ENCODE data around the gene CTH. TPM values are rescaled to one million over a fixed set of nuclear protein-coding genes. Genes with fewer than 3 reads are reported as not detected.

Gene CTH
- total RNA-seq, 1 donor from 2014 or later: 5.0 TPM

DNA sequence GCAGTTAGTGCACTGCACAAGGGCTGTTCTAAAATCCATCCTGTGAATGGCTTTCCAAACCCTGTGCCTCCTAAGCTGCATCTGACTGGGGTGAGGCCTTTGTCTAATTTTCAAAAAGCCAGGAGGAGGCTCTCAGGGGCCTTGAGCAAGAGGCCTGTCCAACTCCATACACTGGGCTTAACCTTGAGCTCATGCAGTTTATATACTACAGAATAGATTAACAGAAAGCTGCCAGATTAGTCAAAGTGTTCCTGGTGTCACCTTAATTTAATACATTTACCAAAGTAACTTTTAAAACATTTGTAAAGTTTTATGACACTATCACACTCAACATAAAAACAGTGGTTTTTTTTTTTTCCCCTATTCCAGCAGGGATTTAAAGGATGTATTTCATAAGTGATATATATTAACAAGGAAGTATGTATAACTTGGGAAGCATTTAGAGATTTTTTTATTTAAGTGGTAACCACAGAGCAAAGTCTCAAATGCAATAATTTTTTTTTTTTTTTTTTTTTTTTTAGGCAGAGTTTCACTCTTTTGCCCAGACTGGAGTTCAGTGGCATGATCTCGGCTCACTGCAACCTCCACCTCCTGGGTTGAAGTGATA lies 23.3 kb downstream of the CTH start:
- no peak overlapping the region for H3K4me3 ChIP-seq
- DNase-seq (no peak), ATAC-seq (no peak)
- H3K9me3 ChIP-seq: no peaks in the 10 kb centered on the region
- intact Hi-C loops (cut with DNase I): no loop called here
- TF ChIP-seq, protein P1, sequence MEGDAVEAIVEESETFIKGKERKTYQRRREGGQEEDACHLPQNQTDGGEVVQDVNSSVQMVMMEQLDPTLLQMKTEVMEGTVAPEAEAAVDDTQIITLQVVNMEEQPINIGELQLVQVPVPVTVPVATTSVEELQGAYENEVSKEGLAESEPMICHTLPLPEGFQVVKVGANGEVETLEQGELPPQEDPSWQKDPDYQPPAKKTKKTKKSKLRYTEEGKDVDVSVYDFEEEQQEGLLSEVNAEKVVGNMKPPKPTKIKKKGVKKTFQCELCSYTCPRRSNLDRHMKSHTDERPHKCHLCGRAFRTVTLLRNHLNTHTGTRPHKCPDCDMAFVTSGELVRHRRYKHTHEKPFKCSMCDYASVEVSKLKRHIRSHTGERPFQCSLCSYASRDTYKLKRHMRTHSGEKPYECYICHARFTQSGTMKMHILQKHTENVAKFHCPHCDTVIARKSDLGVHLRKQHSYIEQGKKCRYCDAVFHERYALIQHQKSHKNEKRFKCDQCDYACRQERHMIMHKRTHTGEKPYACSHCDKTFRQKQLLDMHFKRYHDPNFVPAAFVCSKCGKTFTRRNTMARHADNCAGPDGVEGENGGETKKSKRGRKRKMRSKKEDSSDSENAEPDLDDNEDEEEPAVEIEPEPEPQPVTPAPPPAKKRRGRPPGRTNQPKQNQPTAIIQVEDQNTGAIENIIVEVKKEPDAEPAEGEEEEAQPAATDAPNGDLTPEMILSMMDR (IDR thresholded peaks at IDR 0.05): no peak
- H3K4me1 ChIP-seq: no peaks in the 10 kb centered on the region
- H3K36me3 ChIP-seq: peaks cover 54% of the 10 kb centered on the region
- H3K27me3 ChIP-seq (ENCODE audit: low read depth): no peaks in the 10 kb centered on the region
- no peak overlapping the region for H3K27ac ChIP-seq

DNA sequence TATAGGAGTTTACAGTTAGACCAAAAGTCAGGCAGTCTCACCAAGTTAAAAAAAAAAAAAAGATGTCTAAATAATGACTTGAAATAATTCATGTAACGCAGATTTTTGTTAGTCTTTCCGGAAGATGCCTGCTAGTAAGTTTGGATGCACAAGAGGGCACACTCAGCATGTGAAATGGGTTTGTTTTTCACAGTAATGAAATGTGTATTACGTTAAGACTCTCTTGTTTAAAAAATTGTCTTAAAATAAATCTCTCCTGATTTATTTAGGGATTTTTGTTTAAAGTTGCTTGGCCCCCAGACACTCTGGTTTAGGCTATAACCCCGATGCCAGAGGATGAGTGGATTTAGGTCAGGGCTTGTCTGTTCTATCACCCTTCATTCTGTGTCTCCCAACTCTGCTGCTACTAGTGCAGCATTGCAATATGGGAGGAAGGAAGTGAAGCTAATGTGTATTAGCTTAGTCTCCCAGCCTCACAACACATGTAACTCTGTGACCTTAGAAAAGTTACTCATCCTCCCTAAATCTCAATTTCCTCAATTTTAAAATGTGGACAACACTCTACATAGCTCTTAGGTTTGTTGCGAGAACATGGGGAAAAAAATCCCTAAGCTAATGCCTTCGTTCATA lies 25.7 kb downstream of the CTH start:
- H3K36me3 ChIP-seq: peaks cover 41% of the 10 kb centered on the region
- no peak for DNase-seq

DNA sequence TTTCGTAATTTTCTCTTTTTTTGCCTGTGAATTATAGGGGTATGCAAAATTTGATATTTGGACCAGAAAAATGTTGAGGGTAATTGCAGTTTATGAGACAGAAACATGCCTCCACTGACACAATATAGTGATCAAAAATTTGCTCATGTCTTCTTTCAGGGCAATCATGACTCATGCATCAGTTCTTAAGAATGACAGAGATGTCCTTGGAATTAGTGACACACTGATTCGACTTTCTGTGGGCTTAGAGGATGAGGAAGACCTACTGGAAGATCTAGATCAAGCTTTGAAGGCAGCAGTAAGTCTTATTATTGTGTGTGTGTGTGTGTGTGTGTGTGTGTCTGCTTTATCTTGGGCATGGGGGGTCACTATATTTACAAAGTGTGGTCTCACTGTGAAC lies 27.5 kb downstream of the CTH start:
- Histone ChIP-seq H3K4me3 (no peak overlapping the region), H3K27me3 (ENCODE audit: low read depth) (no peaks in the 10 kb centered on the region), H3K9me3 (no peaks in the 10 kb centered on the region), H3K36me3 (peaks cover 34% of the 10 kb centered on the region), H3K27ac (no peak overlapping the region), H3K4me1 (no peaks in the 10 kb centered on the region)
- ATAC-seq (no peak), DNase-seq (no peak)
- TF ChIP-seq, protein P1 (IDR thresholded peaks at IDR 0.05): no peak
- intact Hi-C loops (cut with DNase I): no loop called here

More for the DNA sequence above, 25.7 kb downstream of the CTH start:
- intact Hi-C loops (cut with DNase I): no loop called here
- H3K4me1 ChIP-seq: no peaks in the 10 kb centered on the region
- TF ChIP-seq, protein P1 (IDR thresholded peaks at IDR 0.05): peak; percentile 20
- no peaks in the 10 kb centered on the region for H3K27me3 ChIP-seq (ENCODE audit: low read depth)
- no peak for ATAC-seq
- no peak overlapping the region for H3K4me3 ChIP-seq
- H3K27ac ChIP-seq: no peak overlapping the region
- H3K9me3 ChIP-seq: no peaks in the 10 kb centered on the region

DNA sequence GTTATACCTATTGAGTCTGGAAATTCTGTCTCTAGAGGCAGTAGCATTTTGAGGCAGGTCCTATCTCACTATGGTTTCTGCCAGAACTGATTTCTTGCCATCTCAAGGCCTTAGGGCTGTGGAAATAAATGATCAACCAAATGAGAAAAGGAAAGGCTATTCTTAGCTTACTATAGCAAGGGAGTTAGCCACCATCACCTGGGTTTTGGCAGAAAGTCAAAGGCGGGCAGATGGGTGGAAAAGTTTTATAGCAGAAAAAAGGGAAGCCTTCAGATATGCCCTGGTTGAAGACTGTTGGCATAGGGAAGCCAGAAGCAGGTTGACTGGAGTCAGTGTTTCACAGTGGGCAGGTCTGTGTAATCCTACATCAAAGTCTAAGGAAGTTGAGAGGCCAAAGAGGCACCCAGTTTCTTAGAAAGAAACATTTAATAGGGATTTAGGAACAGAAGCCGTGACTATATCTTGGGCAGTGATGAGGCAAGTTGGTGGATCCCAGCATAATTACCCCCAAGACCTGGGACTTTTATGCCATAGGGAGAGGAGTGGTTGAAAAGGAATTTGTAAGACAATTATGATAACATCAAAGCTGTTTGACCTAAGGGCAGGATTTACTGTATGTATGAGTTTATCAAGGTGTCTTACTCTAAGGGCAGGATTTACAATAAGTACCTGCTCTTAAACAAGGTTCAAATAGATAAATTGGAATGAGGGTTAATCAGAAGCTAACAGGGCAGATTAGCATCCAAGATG lies 29.7 kb downstream of the CTH start:
- no peaks in the 10 kb centered on the region for H3K27me3 ChIP-seq (ENCODE audit: low read depth)
- DNase-seq (no peak), ATAC-seq (no peak)
- no peaks in the 10 kb centered on the region for H3K4me1 ChIP-seq
- H3K4me3 ChIP-seq: no peak overlapping the region
- intact Hi-C loops (cut with DNase I): no loop called here
- peaks cover 13% of the 10 kb centered on the region for H3K36me3 ChIP-seq
- H3K27ac ChIP-seq: no peak overlapping the region
- no peaks in the 10 kb centered on the region for H3K9me3 ChIP-seq
- TF ChIP-seq, protein P1 (IDR thresholded peaks at IDR 0.05): no peak

DNA sequence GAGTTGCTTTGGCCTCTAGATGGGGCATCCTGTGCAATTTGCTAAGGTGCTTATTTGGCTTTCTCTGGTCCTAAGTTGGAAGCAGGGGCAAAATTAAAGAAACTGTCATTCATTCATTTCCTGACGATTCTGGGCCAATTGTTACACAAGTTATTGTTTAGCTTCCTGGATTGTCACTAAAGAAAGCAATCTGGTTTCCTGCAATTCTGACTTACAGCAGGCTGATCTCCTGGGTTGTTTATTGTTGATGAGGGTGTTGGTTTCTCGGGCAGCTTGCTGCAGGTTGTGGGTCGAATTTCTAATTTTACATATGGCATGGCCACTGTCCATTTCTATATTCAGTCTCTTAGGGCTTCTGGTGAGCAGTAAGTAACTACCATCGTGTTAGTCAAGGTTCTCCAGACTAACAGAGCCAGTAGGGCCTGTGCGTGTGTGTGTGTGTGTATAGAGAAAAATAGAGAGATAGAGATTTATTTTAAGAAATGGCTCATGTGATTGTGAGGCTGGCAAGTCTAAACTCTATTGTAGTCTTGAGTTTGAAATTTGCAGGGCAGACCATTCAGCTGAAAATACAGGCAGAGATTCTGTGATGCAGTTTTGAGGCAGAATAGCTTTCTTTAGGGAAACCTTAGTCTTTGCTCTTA lies 30.4 kb downstream of the CTH start:
- TF ChIP-seq, protein P1 (IDR thresholded peaks at IDR 0.05): no peak
- Histone ChIP-seq H3K36me3 (peaks cover 6% of the 10 kb centered on the region), H3K27ac (no peak overlapping the region), H3K27me3 (ENCODE audit: low read depth) (no peaks in the 10 kb centered on the region), H3K9me3 (no peaks in the 10 kb centered on the region), H3K4me3 (no peak overlapping the region), H3K4me1 (no peaks in the 10 kb centered on the region)
- DNase-seq (no peak), ATAC-seq (no peak)
- intact Hi-C loops (cut with DNase I): no loop called here

Measured in lower lobe of right lung (tissue), 2 donors.